NCI-H82 treated with DMSO at 0.1 percent for 48 hours (cell line): ENCODE results near the gene RALGPS1.
"Not testable (repeated sequence)": the region's sequence is repeated elsewhere in the genome, so short reads cannot be mapped to it uniquely, and the experiment has no call there.

ENCODE experiments used
- DNase-seq: peaks from one replicate; lab custom pipeline; 2025; ENCODE audit not compliant: unreplicated experiment; lab: John Stamatoyannopoulos, UW

RALGPS1 gene

DNA sequence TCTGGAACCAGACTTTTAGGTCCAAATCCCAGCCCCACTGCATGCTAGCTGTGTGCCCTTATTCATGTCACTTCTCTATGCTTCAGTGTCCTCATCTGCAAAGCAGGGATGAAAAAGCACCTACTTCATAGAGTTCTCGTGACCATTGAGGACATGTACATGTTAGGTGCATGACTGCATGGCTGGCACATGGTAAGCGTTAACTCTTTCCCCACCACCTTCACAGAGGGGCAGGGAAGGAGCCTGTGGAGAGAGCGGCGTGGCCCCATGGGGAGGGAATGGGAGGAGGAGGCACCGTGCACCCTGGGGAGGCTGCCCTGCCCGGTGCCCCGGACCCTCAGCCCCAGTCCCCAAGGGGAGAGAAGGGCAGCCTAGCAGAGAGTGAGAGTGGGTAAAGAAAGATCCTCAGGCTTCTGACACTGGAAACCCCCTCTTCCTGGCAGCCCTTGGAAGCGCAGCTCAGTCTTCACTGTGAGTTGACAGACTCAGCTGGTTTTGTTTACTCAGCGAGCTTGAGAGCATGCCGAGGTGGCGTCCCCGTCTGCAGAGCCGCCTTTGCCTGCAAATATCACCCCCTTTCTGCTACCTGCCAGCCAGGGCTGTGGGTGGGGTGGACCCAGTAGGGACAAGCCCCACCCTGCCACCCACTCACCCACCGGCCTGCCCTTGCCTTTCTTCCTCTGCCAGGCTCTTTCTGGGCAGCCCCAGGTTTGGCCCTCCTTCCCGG is 218.5 kb downstream of the RALGPS1 start:
- DNase-seq = no peak

DNA sequence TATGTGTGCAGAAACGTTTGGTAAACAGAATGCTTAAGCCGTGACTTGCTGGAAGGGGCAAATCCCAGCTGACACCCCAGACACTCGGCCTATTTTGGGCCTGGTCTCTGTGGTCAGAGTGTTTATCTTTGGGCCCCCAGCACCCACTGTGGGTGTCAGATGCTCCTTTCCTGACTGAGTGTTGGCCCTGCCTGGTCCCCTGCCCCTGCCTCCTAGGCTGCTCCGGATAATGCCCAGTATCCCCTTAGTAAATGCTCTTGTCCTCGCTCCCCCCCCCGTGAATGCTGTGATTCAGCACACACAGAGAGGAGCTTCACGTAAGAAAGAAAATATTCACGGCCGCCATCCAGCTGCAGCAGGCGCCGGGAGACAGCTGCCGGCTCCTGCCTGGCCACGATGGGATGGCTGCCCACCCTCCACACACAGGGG is 219.2 kb downstream of the RALGPS1 start:
- DNase-seq = no peak

DNA sequence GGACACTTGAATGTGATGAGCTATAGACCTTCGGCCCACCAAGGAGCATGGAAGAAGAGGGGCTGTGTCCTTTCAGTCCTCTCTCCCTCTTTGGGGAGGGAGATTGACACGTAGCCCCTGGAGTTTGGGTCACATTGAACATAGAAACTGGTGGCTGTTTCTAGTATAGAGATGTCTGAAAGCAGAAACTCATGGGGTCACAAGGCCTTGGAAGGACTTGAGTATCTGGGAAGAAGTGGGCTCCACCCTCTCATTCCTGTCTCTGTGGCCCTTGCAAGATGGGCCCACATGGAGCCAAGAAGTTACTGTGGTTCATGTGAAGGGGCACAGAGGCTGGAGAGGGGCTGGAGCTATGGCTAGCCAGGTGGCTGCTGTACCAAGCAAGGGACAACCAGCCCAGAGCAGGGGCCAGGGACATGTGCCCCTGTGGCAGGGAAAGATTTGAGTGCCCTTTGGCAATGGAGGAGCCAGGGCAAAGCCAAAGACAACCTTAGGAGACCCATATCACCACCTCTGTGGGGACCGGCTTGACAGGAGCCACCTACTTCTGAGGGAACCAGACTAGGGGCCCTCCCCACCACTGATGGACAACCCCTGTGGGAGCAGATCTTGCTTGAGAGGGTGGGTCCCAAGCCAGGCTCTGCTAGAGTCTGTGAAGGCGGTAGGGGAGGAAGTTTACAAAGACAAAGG is 220.6 kb downstream of the RALGPS1 start:
- no peak for DNase-seq

DNA sequence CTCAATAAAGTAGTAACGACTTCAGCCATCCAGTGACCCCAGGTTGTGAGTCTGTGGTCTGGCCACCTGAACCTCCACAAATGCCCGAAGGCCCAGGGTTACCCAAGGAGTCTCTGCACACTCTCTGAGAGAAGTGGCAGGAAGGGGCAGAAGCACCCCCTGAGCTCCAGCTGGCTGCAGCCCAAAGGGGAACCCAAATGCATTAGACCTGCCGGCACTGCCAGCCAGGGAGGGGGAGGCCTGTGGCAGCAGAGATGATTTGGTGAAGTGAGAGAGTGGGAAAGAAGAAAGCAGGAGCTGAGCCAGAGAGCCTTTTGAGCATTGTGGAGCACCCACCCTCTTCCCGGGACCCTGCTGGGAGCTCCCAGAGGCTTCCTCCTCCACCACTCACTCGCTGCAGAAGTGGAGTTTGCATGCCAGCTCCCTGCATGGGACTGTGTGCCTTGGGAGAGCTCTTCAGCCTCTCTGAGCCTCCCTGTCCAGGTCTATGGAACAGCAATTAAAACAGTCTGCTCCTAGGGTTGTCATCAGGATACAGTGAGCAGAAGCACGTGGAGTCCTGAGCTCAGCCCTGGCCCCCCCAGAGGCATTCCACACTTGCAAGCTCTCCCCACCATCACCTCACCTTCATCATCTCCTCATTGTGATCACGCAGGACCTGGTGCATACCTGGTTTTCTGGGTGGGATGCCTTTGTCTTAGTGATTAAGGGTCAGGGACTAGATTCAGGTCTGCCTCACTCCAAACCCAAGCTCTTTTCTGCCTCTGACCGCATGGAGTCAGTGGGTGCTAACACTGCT is 221.7 kb downstream of the RALGPS1 start:
- DNase-seq = no peak

DNA sequence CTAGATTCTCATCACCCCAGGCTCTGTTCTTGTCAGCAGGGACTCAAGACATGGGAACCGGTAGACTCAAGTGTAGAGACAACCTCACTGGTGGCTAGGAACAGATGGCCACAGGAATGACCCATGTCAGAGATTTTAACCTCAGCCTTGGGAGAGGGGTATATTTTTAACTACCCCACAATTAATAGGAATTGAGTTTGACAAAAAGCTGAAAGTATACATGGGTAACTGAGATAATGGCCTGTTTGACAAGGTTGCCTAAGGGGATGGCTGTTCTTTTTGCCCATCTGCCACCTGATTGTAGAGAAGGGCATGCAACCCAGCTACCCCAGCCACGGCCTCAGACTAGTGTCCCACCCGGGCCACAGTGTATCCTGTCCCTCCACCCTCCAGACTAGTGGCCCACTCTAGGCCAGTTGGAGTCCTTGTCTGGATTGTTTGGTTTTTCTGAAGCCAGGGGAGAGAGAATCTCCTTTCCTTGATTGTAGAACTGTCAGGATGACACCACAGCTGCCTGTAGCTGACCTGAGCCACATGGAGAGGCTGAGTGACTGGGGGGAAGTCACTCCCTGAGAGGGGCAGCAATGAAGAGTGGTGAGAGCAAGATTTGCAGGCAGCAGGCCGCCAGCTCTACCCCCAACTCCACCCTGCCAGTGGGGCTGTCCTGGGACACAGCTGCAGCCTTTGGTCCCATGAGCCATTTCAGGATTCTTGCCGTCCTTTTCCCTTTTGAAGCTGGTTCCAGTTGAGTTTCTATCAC is 222.5 kb downstream of the RALGPS1 start:
- no peak for DNase-seq

DNA sequence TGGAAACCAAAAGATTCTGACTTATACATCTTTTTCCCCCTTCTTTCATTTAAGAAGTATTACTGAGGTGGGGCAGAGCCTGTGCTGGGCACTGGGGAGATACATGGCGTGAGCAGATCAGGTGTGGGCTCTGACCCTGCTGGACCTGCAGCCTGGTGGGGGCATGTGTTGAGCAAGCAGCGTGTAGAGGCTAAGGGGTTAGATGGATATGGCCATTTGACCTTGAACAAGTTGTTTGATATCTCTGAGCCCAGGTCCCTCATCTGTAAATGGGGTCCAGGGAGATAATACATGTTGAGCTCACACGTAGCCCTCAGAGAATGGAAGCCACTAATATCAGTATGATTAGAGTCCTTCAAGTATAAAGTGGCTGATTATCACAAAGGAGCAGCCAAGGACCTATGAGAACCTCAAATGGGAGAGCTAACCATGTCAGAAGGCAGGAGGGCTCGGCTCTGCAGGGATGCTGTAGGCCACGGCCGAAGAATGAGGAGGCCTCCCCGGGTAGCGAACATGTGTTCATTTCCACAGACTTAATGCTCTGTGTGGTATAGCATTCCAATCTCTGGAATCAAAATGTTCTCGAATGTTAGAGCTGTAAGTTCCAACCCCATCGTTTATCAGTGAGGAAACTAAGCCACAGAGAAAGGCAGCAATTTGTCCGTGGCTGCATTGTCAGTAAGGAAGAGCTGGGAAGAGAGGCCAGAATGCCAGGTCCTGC is 223.2 kb downstream of the RALGPS1 start:
- no peak for DNase-seq

DNA sequence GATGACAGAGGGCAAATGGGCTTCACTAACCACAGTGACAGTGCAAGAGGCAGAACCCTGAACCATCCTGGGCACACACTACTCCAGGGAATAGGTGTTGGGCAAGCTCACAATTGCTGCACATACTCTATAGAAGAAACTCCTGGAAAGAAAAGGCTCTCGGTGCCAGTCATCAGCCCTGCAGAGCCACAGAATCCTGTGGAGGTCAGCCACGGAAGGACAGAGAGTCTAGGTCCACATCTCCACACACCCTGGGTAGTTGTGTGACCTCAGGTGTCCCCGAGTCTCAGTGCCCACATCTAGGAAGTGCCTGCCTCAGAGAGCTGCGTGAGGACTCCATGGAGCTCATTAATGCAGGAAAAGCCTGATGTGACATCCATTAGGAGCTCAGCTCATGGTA is 223.9 kb downstream of the RALGPS1 start:
- no peak for DNase-seq

DNA sequence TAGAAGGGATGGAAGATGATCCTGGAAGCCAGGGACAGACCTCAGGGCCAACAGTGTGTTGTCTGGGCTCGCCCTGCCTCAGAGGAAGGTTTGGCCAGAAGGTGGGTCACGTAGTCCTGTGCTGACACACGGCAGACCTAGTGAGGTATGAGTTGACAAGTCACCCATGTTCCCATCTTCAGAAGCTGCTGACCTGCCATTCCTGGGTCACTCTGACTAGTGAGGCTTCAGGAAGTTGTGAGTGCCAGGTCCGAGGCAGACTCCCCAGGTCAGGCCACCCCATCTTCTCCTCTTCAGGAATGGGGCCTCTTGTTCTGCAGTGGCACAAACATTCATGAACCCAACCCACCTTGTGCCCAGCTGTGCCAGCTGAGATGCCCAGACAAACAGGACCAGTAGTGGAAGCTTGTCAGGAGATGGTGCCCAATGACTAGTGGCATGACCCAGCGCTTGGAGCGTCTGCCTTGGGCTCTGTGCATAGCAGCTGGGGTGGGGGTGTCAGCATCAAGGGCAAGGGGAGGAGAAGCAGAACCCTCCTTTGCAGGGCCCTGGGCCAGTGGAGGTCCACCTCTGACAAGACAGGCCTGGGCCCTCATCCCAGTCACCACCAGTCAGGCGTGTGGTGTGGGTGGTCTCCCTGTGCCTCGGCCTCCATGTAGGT is 224.6 kb downstream of the RALGPS1 start:
- no peak for DNase-seq

DNA sequence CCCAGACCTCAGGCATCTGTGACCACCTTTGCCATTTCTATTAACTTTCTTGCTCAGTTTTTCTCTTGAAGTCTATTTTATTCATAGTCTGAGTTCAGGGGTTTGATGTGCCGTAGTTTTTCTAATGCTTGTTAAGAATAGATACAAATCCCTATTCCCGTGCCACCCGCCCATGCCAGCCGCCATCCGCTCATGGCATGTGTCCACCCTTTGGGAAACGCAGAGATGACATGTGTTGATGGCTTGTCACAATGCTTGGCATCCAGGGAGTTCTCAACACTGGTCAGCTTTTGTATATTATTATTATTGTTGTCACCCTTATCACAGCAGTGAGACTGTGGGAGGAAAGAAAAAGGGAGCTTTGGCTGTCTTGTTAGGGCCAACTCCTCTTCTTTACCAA is 225.2 kb downstream of the RALGPS1 start:
- no peak for DNase-seq

DNA sequence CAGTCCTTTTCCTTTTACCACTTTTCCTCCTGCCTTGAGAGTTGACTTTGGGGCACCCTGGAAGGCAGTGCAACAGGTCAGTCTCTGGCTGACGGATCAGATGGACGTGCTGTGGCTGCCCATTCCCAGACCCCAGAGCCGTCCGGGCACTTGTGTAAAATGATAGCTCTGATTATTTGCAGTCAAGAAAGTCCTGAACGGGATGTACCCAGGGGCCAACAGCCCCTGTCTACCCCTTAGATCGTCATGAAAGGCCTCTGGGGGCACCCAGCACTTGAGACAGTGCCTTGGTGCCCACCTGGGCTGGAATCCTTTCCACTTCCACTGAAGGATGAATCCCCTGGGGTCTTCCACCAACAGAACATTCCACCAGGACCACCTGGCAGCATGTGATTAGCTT is 225.6 kb downstream of the RALGPS1 start:
- DNase-seq = no peak

DNA sequence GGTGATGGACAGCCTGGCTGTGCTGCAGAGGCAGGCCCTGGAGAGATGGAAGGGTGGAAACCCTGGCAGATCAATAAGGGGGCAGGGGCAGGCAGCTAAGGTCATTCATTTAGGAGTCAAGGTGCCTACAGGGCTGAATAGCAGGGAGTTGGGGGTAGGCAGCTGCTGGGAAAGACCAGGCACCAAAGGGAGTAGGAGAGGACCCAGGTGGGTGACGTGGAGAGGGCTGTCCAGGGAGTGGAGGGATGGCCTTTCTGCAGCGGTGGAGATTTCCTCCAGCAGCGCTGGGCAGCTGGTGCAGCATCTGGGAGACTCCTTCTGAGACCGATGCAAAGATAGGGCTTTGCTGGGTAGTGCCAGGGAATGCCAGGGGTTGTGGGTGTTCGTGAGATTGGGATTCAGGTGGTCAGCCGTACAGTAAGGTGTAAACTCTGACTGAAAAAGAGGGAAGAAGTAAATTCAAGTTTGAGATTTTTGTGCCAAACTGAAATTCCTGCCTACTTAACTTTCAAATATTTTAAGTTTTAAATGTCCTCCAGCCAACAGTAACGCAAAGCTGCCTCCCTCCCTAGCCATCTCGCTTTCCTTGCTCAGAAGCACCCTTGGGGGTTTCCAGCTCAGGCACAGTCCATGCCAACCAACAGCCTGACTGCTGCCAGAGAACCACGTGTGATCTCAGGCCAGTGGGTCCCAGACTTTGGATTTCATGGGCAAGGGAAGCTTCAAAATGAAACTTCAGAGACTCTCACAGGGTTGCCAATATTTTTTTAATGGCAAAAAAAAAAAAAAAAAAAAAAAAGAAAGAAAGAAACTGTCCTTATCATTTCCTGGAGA is 226.5 kb downstream of the RALGPS1 start:
- DNase-seq = no peak

DNA sequence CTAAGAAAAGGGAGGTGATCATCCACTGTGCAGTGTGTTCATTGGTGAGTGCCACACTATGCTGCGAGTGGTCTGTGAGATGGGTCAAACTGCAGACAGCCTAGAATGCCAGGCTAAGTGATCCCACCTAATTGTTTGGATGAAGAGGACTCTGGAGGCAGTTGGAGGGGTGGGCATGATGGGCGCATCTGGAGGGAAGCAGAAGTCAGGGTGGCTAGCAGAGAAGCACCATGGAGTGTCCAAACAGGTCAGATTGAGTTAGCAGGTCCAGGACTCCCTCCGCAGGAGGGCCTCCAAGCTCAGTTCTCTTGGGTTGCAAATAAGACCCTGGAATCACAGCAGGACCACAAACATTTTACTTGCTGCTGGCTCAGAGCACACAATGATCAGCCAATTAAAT is 227.7 kb downstream of the RALGPS1 start:
- no peak for DNase-seq

DNA sequence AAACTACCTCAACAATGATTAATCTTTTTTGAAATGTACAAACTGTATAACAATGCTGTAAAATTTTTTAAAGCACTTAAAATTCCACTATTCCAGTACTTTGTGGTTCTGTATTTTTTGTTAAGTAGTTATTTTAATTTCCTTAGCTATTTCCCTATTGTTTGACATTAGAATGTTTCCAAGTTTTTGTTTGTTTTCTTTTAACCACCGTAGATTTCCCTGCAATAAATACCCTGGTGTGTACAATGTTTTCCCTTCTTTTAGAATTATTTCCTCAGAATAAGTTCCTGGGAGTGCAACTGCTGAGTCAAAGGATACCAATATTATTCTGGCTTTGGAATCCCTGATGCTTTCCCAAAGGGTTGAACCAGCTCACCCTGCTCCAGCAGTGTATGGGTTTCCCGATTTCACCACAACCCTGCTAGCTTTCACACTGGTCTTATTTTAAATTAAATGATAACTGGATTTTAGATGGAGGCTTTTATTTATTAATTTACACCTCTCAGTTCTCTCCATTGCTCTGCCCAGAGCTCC is 228.4 kb downstream of the RALGPS1 start:
- no peak for DNase-seq

DNA sequence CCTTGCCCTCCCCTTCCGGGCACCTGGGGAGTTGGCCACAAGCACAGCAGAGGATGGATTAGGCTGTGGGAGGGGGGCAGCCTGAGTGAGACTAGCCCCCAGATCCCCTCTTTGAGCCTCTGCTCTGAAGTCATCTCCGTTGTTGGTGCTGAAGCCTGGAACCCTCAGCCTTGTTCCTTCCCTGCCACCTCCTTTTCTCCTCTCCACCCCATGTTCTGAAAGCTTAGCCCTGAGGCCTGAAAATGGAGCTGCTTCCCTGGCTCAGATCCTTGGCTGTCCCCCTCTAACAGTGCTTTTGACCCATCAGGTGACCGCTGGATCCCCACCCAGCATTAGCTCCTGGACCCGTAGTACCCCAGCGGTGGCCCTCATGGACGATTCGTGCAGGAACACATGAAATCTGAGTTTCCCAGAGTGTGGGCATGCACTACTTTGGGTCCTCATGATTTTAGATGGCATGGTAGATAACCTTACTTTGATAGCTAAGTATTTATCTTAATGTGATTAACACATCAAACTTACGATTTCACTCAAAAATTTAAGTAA is 229.4 kb downstream of the RALGPS1 start:
- DNase-seq = no peak

DNA sequence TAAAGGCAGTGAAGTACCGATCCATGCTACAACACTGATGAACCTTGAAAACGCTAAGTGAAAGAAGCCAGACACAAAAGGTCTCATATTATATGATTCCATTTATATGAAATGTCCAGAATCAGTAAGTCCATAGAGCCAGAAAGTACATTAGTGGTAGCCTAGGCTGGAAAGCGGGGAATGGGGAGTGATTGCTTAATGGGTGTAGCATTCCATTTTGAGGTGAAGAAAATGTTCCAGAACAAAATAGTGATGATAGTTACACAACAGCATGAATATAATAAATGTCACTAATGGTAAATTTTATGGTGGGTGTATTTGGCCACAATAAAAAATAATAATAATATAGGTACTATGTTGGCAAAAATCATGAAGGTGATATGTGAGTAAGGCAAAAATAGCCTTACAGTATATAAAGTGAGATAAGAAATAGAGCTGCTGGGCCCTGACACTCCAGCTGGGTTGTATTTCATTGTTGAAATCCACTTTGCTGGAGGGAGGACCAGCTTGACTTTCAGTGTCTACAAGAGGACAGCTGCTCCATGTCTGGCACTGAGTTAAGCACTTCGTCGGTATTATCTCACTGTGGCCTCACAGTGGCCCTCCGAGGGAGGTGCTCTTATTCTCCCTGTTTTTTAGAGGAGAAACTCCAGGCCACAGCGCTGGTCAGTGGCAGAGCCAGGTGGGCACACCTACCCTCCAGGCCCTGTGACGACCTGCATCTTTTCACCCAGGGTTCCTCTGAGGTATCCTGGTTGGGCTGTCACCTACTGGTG is 230.3 kb downstream of the RALGPS1 start:
- no peak for DNase-seq

DNA sequence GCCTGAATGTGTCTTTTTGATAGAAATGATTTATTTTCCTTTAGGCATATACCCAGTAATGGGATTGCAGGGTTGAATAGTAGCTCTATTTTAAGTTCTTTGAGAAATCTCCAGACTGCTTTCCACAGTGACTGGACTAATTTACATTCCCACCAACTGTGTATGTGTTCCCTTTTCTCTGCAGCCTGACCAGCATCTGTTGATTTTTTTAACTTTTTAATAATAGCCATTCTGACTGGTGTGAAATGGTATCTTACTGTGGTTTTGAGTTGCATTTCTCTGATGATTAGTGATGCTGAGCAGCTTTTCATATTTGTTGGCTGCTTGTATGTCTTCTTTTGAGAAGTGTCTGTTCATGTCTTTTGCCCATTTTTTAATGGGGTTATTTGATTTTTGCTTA is 232.3 kb downstream of the RALGPS1 start:
- not testable (repeated sequence) for DNase-seq

DNA sequence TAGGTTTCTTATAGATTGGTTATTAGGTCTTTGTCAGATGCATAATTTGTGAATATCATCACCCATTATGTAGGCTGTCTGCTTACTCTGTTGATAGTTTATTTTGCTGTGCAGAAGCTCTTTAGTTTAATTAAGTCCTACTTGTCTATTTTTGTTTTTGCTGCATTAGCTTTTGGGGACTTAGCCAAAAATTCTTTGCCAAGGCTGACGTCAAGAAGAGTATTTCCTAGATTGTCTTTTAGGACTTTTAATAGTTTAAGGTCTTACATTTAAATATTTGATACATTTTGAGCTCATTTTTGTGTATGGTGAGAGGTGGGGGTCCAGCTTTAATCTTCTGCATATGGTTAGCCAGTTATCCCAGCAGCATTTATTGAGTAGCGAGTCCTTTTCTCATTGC is 232.7 kb downstream of the RALGPS1 start:
- DNase-seq = no peak

DNA sequence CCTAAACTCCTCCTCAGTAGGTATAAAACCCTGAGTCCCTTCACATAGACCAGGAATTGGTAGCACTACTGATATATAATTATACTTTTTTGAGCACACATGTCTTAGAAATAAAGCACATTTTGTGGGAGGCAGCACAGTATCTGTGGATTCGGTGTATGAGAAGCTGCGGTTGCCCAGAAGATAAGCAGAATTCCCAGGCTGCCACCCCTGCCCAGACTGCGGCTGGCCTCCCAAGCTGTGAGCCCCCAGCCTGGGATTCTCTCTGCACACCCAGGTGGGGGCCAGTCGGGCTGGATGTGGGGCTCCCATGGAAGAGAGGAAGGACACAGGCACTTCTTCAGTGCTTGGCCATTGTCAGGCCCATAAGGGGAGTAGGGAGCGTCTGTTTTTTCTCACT is 233.4 kb downstream of the RALGPS1 start:
- DNase-seq = no peak
